Activated T-helper 1 cell treated with anti-CD3 and anti-CD28 coated beads, Interleukin-12 subunit alpha, Interleukin-12 subunit beta, Interleukin-2, Interleukin-4 antibody, amounts not matched to agents 30 ng/mL and 10 ng/mL and 1 ng/mL, durations not matched to agents 14 hours and 24 hours and 36 hours (primary cell): Measurements from ENCODE around the gene SMIM10. TPM values are rescaled to one million over a fixed set of nuclear protein-coding genes. Genes with fewer than 3 reads are reported as not detected.
"Not testable (repeated sequence)": the region's sequence is repeated elsewhere in the genome, so short reads cannot be mapped to it uniquely, and the experiment has no call there.

Experiments used
- DNase-seq: peaks from one replicate; pipeline ENCODE4 v3.0.0; 2021; ENCODE audit warnings: low spot score
- H3K27ac Mint-ChIP-seq: one replicate; pipeline ENCODE4 v1.8.0; 2021; ENCODE audit warnings: mild to moderate bottlenecking, mixed read lengths
- H3K27me3 Mint-ChIP-seq: one replicate; pipeline ENCODE4 v1.8.0; 2022; ENCODE audit warnings: mild to moderate bottlenecking, moderate library complexity, mixed read lengths; ENCODE audit not compliant: insufficient read depth
- H3K36me3 Mint-ChIP-seq: one replicate; pipeline ENCODE4 v1.8.0; 2021; ENCODE audit warnings: low read depth, mixed read lengths
- H3K4me1 Mint-ChIP-seq: one replicate; pipeline ENCODE4 v1.8.0; 2021; ENCODE audit warnings: low read depth, mixed read lengths
- H3K4me3 Mint-ChIP-seq: one replicate; pipeline ENCODE4 v1.8.0; 2021; ENCODE audit warnings: mild to moderate bottlenecking, moderate library complexity, mixed read lengths
- H3K9me3 Mint-ChIP-seq: one replicate; pipeline ENCODE4 v1.8.0; 2021; ENCODE audit warnings: mixed read lengths
- intact Hi-C: fragments of 100-400 bp; cut with micrococcal nuclease; formaldehyde crosslinking; loops from one replicate; pipeline ENCODE4 v1.15.1; 2024
- total RNA-seq: library from RNA; stranded (reverse); gene quantifications from 2 replicates; pipeline ENCODE4 v1.2.3, GENCODE V29; 2022

The SMIM10 gene
- total RNA-seq, 1 donor from 2014 or later = 0.86 TPM

GRCh38 chrX:134990475-134990800, 353 bp upstream of the SMIM10 start:
- H3K4me1 Mint-ChIP-seq = peaks cover 13% of the 10 kb centered on the region
- no peaks in the 10 kb centered on the region for H3K36me3 Mint-ChIP-seq
- no peaks in the 10 kb centered on the region for H3K9me3 Mint-ChIP-seq
- H3K27ac Mint-ChIP-seq = no peak overlapping the region
- H3K27me3 Mint-ChIP-seq = peaks cover 16% of the 10 kb centered on the region
- DNase-seq = no peak
- intact Hi-C loops = no loop called here
- H3K4me3 Mint-ChIP-seq = peak overlapping the region; percentile 27

- intact Hi-C loops = no loop called here
- no peak for DNase-seq
- Mint-ChIP-seq H3K27ac (no peak overlapping the region), H3K4me3 (no peak overlapping the region), H3K9me3 (no peaks in the 10 kb centered on the region), H3K27me3 (peaks cover 5% of the 10 kb centered on the region), H3K36me3 (no peaks in the 10 kb centered on the region), H3K4me1 (peaks cover 4% of the 10 kb centered on the region)
Measured at GRCh38 chrX:134997646-134998045, 6.9 kb downstream of the SMIM10 start.

- DNase-seq = no peak
- Mint-ChIP-seq H3K4me3 (no peak overlapping the region), H3K27ac (no peak overlapping the region), H3K9me3 (no peaks in the 10 kb centered on the region), H3K27me3 (peaks cover 5% of the 10 kb centered on the region), H3K4me1 (peaks cover 4% of the 10 kb centered on the region), H3K36me3 (no peaks in the 10 kb centered on the region)
- intact Hi-C loops = no loop called here
Measured at GRCh38 chrX:134998246-134998645, 7.5 kb downstream of the SMIM10 start.

- DNase-seq = no peak
- intact Hi-C loops = loop anchor here (1.0 kb wide), 1 partner anchor 34 kb away; no protein-coding TSS in a partner anchor
- H3K4me1 Mint-ChIP-seq = peaks cover 13% of the 10 kb centered on the region
- H3K27me3 Mint-ChIP-seq = peaks cover 5% of the 10 kb centered on the region
- no peak overlapping the region for H3K4me3 Mint-ChIP-seq
- no peak overlapping the region for H3K27ac Mint-ChIP-seq
- H3K36me3 Mint-ChIP-seq = no peaks in the 10 kb centered on the region
- H3K9me3 Mint-ChIP-seq = no peaks in the 10 kb centered on the region
Measured at GRCh38 chrX:134999469-134999868, 8.7 kb downstream of the SMIM10 start.

GRCh38 chrX:135000516-135000915, 9.7 kb downstream of the SMIM10 start:
- intact Hi-C loops = loop anchor here (5.0 kb wide), 1 partner anchor 972 kb away; the partner anchor contains the start of gene MMGT1
- Mint-ChIP-seq H3K36me3 (no peaks in the 10 kb centered on the region), H3K4me3 (no peak overlapping the region), H3K27ac (no peak overlapping the region), H3K27me3 (peaks cover 5% of the 10 kb centered on the region), H3K4me1 (peaks cover 14% of the 10 kb centered on the region), H3K9me3 (no peaks in the 10 kb centered on the region)
- DNase-seq = no peak

- intact Hi-C loops = loop anchor here (1.0 to 5.0 kb wide), 3 partner anchors 48 to 968 kb away; partner anchors contain the start of genes MMGT1 and RTL8A
Measured at GRCh38 chrX:135003876-135004623, 13.3 kb downstream of the SMIM10 start.

GRCh38 chrX:135006187-135006586, 15.4 kb downstream of the SMIM10 start:
- Mint-ChIP-seq H3K4me1 (peaks cover 14% of the 10 kb centered on the region), H3K27ac (no peak overlapping the region), H3K4me3 (no peak overlapping the region), H3K27me3 (peaks cover 3% of the 10 kb centered on the region), H3K9me3 (no peaks in the 10 kb centered on the region), H3K36me3 (no peaks in the 10 kb centered on the region)
- no peak for DNase-seq
- intact Hi-C loops = no loop called here

More at GRCh38 chrX:135003876-135004623, 13.3 kb downstream of the SMIM10 start:
- DNase-seq = peak; percentile 87
- Mint-ChIP-seq H3K27me3 (peaks cover under 1% of the 10 kb centered on the region), H3K9me3 (no peaks in the 10 kb centered on the region), H3K27ac (peak overlapping the region; percentile 62), H3K36me3 (no peaks in the 10 kb centered on the region), H3K4me3 (peak overlapping the region; percentile 87), H3K4me1 (peaks cover 14% of the 10 kb centered on the region)

- H3K27ac Mint-ChIP-seq = no peak overlapping the region
- H3K4me3 Mint-ChIP-seq = no peak overlapping the region
- no peaks in the 10 kb centered on the region for H3K36me3 Mint-ChIP-seq
- no peaks in the 10 kb centered on the region for H3K9me3 Mint-ChIP-seq
- intact Hi-C loops = no loop called here
- peaks cover 5% of the 10 kb centered on the region for H3K27me3 Mint-ChIP-seq
- peaks cover 4% of the 10 kb centered on the region for H3K4me1 Mint-ChIP-seq
- DNase-seq = no peak
Measured at GRCh38 chrX:135009057-135009610, 18.3 kb downstream of the SMIM10 start.

GRCh38 chrX:135009838-135010237, 19.0 kb downstream of the SMIM10 start:
- Mint-ChIP-seq H3K4me3 (no peak overlapping the region), H3K36me3 (no peaks in the 10 kb centered on the region), H3K4me1 (no peaks in the 10 kb centered on the region), H3K27ac (no peak overlapping the region), H3K27me3 (peaks cover 5% of the 10 kb centered on the region), H3K9me3 (no peaks in the 10 kb centered on the region)
- no peak for DNase-seq
- intact Hi-C loops = no loop called here

- intact Hi-C loops = no loop called here
- no peak overlapping the region for H3K4me3 Mint-ChIP-seq
- no peak overlapping the region for H3K27ac Mint-ChIP-seq
- H3K9me3 Mint-ChIP-seq = no peaks in the 10 kb centered on the region
- DNase-seq = no peak
- no peaks in the 10 kb centered on the region for H3K4me1 Mint-ChIP-seq
- peaks cover 7% of the 10 kb centered on the region for H3K27me3 Mint-ChIP-seq
- no peaks in the 10 kb centered on the region for H3K36me3 Mint-ChIP-seq
Measured at GRCh38 chrX:135010921-135011320, 20.1 kb downstream of the SMIM10 start.

GRCh38 chrX:135015523-135016245, 24.9 kb downstream of the SMIM10 start:
- no peak for DNase-seq
- no peak overlapping the region for H3K27ac Mint-ChIP-seq
- intact Hi-C loops = no loop called here
- no peaks in the 10 kb centered on the region for H3K9me3 Mint-ChIP-seq
- peaks cover 14% of the 10 kb centered on the region for H3K27me3 Mint-ChIP-seq
- H3K4me1 Mint-ChIP-seq = no peaks in the 10 kb centered on the region
- no peaks in the 10 kb centered on the region for H3K36me3 Mint-ChIP-seq
- H3K4me3 Mint-ChIP-seq = no peak overlapping the region

GRCh38 chrX:135019890-135020289, 29.1 kb downstream of the SMIM10 start:
- H3K9me3 Mint-ChIP-seq, H3K4me3 Mint-ChIP-seq, H3K27ac Mint-ChIP-seq, H3K36me3 Mint-ChIP-seq, intact Hi-C loops, H3K4me1 Mint-ChIP-seq, DNase-seq: not testable (repeated sequence)
- peaks cover 29% of the 10 kb centered on the region for H3K27me3 Mint-ChIP-seq

GRCh38 chrX:135023791-135024190, 33.0 kb downstream of the SMIM10 start:
- H3K4me3 Mint-ChIP-seq, H3K27ac Mint-ChIP-seq, H3K36me3 Mint-ChIP-seq, intact Hi-C loops, H3K9me3 Mint-ChIP-seq, DNase-seq, H3K4me1 Mint-ChIP-seq: not testable (repeated sequence)
- peaks cover 37% of the 10 kb centered on the region for H3K27me3 Mint-ChIP-seq
